Activated CD8-positive, alpha-beta memory T cell treated with anti-CD3 and anti-CD28 coated beads for 36 hours (primary cell): ENCODE measurements around the gene NMB. TPM values are rescaled to one million over a fixed set of nuclear protein-coding genes. Genes with fewer than 3 reads are reported as not detected.

Source experiments
- total RNA-seq, 2 experiments: library from RNA; stranded (reverse); gene quantifications; one replicate each; pipeline ENCODE4 v1.2.3, GENCODE V29; 2021

The NMB gene
- total RNA-seq, 2 experiments from 2014 or later: 4.0 to 4.2 TPM

Other genes with a start within 250 kb of the NMB start
- gene ZSCAN2, start 57.2 kb downstream of the NMB start, total RNA-seq: 10 to 100 TPM; 13.1 TPM
- gene WDR73, start 3.9 kb downstream of the NMB start, total RNA-seq: 10 to 100 TPM; 21.6 to 25.2 TPM
- gene SEC11A, start 57.9 kb upstream of the NMB start, total RNA-seq: 100 to 1,000 TPM; 126 to 129 TPM
- gene ZNF592, start 90.4 kb upstream of the NMB start, total RNA-seq: 10 to 100 TPM; 29.6 to 30.0 TPM
- under 1 TPM; 0.06 to 0.08 TPM for gene ALPK3, start 159.2 kb upstream of the NMB start, total RNA-seq
- not detected for gene SLC28A1, start 226.5 kb upstream of the NMB start, total RNA-seq